ENCODE data around the gene PYGM.

The PYGM gene

DNA sequence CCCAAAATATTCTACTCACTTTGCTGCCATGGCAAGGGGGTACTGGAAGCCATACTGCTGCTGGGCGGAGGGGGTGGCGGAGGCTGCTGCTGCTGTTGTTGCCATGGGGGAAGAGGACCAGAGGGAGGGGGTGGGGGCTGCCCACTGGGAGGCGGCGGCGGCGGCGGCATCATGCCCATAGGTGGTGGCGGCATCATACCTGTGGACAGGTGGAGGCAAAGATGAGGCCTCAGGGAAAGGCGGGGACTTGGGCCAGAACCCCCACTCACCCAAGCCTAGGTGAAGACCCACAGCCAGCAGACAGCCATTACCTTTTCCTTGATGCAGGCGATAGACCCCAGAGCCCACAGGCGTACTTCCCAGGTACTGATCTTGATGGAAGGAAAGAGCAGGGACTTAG lies 7.1 kb upstream of the PYGM start:
- no peak for DNase-seq

DNA sequence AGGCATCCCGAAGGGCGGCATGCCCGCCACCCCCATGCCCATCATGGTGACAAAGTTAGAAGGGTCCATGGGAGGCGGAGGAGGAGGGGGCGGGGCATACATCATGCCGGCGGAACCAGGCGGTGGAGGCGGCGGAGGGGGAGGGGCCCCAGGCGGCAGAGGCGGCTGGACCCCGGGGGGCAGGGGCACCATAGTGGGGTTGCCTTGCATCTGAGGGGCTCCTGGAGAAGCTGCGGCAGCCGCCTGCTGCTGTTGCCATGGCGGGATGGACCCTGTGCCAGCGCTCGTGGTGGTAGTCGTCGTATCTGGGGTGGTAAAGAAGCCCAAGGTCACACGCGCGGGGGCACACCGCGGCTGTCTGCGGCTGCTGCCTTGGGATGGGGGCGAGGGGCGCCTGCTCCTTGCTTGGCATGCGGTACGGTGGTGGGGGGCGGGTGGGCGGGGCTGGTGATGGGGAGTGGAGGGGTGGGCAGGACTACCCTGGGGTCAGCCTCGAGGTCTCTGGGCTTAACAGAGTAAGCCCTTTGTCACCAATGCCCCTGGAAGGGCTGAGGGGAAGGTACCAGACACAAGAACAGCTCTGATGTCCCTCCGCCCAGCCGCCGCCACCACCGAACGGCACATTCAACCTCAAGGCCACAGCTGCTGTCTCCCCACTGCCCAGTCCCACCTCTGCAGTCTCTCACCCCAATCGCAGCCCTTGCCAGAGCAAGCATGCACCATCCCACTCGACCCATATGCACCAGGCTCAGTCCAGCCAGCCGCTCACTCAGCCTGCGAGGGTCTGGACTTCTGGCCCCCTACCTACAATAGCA lies 6.3 kb upstream of the PYGM start:
- no peak for DNase-seq

DNA sequence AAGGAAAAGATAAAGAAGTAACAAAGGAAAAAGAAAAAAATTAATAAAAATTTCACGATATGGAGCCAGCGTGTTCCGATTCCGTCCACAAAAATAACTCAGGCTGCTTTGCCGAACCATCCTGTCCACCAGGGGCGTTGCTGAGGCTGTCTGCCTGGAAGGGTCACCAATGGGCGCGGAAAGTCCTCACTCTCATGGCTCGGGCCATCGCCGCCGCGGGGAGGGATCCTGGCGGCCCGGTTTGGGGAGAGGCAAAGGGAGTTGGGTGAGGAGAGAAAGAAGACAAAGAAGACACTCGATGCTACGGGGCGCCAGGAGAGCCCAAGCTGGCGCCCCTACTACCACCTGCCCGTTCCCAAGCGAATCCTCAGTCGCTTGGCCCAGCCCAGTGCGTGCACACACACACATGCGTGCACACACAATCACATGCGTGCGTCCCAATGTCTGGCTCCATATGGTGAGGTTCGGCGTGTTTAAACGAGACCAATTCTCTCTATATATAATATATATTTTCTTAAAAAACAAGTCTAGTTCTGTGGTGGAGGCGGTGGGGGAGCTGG lies 5.6 kb upstream of the PYGM start:
- no peak for DNase-seq

GRCh38 chr11:64764753-64765152 lies 5.0 kb upstream of the PYGM start:
- DNase-seq: no peak

DNA sequence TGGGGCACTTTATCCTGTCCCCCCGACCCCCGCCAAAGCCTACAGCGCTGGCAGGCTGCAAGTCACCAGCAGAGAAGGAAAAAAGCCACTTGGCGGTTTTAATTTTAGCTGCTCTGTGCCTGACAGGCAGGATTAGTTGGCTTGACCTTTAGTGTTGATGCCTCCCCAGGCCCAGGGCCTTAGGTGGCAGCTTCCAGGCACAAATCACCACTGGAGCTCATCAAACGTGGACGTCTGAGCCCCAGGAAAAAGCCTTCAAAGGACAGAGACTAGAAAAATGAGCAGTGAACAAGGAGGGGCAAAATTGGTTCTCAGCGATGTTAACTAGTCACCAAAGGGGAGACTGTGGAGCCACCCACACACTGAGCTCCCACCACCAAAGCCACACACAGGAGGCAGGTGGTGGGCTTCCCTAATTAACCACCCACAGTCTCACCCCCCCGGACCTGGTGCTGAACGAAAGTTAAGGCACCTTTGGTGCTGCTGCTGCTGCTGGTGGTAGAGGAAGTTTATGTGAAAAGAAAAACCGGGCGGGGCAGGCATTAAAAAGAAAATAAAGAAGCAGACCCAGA lies 4.4 kb upstream of the PYGM start:
- no peak for DNase-seq

- DNase-seq: no peak
Measured at GRCh38 chr11:64763526-64764039, 3.8 kb upstream of the PYGM start.

- DNase-seq: no peak
Measured at GRCh38 chr11:64762674-64763525, 3.1 kb upstream of the PYGM start.

- no peak for DNase-seq
Measured at GRCh38 chr11:64762277-64762673, 2.5 kb upstream of the PYGM start.

GRCh38 chr11:64760759-64761420 lies 1.1 kb upstream of the PYGM start:
- DNase-seq: no peak

DNA sequence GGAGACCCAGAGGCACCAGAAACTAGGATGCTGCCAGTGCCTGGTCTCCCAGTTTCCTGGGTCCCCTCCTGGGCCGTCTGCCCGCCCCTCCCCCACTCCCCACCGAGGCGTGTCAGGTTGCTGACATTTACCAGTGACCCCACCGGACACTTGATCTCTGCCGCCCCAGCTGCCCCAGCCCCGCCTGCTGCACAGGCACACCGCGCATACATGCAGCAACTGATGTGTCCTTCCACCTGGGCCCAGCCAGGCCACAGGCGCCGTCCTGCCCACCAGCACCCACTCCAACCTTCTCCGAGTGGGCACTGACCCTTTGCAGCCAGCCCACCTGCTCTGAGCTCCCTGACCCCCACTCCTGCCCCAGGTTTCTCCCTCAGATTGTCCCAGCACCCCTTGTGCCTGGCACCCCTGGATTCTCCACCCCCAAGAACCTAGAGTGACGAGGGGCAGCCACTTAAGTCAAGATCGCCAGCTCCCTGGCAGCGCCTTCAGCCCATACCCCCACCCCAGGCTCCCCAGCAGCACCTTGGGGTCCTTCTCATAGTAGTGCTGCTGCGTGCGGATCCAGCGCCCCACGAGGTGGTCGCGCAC lies 548 bp downstream of the PYGM start:
- no peak for DNase-seq

DNA sequence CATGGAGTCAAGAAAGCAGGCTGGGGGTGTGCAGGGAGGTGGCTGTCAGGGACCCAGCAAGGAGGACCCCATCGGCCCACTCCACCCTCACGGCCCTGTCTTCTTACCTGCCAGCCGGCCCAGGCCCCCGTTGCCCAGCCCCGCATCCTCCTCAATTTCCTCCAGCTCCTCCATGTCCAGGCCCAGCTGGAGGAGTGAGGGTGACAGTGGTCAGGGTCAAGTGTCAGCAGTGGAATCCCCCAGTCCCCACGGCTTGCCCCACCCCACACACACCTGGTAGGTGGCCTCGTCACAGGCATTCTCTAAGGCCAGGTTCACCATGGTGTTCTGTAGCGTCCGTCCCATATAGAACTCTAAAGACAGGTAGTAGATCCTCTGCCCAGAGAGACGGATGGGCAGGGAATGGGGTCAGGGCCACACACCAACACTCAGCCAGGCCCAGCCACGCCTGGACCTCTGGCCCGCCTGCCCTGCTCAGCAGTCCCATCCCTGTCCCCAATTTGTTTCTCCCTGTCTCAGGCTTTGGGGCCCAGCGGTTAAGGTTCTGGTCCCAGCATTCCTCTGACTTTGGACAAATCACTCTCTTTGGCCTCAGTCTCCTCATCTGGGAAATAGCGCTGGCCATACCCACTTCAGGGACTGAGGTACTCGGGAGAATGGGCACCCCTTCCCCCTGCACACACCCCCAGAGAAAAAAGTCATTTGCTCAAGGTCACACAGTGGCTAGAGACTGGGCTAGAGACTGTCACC lies 1.3 kb downstream of the PYGM start:
- no peak for DNase-seq

DNA sequence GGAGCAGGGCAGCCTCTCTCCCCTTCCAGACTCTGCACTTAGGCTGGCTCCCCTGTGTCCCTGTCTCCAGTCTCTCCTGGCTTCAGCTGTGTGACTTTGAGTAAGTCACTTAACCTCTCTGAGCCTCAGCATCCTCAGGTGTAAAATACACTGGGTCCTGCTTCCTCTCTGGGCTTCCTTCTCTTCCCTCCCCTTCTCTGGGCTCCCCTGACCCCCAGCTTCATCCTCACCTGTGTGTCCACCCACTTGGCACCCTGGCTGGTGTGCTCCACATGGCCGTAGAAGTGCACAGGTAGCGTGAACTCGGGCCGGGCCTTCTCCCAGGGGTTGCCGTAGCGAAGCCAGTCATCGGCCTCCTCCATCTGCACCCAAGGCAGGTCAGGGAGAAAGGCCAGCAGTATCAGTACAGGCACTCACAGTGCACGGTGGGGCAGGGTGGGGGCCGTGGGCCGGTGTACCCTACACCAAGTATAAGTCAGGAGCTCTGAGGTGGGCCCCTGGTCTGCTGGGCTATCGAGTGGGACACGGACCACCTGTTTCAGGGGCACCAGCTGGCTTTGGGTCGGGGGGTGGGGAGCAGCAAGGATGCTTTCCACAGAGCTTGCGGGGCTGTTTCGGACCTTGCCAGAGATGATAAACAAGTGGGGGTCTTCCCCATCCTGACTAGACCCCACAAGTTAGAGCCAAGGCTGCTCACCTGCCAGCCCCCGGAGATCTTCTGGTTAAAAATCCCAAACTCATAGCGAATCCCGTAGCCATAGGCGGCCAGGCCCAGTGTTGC lies 2.0 kb downstream of the PYGM start:
- DNase-seq: no peak

- DNase-seq: no peak
Measured at GRCh38 chr11:64755681-64756361, 4.0 kb downstream of the PYGM start.

DNA sequence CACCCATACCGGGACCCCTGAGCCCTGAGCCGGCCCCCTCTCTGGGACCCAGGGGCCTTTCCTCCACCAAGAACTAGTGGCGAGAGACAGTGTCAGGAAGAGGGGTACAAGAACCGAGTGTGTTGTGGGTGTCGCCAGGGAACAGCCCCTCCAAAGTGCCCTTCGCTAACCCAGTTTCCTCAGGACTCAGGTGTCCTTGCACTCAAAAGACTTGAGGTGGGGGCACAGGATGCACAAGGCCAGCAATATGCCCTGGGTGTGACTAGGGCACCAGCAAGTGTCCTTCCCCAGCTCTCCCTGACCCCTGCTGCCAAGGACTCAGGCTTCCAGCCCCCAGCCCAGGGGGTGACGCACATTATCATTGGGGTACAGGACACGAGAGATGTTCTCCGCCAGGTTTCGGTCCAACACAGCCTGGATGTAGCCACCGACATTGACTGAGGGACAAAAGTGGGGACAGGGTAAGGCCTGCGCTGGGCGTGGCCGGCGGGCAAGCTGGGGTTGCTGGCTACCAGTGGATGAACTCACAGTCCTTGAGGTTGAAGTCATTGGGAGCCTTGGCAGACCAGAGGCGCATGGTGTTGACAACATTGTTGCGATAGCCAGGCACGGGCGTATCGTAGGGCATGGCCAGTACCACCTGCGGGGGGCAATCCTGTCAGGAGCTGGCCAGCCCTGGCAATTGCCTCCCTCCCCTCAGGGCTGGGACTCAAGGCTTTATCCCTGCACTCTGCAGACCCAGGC lies 4.7 kb downstream of the PYGM start:
- DNase-seq: no peak

GRCh38 chr11:64754124-64754918 lies 5.5 kb downstream of the PYGM start:
- no peak for DNase-seq

- DNase-seq: no peak
Measured at GRCh38 chr11:64753380-64754123, 6.2 kb downstream of the PYGM start.

- DNase-seq: no peak
Measured at GRCh38 chr11:64753019-64753379, 6.8 kb downstream of the PYGM start.

All from NCI-H524 treated with DMSO at 0.1 percent for 48 hours (cell line).